Measurements from ENCODE around the gene TRIOBP.

Gene TRIOBP

DNA sequence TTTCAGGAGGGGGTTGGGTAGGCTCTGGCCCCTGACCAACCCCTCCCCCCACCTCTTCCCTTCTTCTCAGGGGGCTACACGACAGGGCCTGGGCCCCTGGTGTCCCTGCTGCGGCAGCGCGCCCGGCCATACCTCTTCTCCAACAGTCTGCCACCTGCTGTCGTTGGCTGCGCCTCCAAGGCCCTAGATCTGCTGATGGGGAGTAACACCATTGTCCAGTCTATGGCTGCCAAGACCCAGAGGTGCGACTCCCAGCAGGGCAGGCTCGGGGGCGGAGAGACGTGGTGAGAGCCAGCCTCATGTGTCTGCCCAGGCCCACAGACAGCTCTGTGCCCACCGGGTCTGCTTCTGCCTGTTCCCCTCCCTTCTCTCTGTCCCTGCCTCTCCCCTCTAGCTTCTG lies 118.7 kb downstream of the TRIOBP start:
- TF ChIP-seq, protein P1, sequence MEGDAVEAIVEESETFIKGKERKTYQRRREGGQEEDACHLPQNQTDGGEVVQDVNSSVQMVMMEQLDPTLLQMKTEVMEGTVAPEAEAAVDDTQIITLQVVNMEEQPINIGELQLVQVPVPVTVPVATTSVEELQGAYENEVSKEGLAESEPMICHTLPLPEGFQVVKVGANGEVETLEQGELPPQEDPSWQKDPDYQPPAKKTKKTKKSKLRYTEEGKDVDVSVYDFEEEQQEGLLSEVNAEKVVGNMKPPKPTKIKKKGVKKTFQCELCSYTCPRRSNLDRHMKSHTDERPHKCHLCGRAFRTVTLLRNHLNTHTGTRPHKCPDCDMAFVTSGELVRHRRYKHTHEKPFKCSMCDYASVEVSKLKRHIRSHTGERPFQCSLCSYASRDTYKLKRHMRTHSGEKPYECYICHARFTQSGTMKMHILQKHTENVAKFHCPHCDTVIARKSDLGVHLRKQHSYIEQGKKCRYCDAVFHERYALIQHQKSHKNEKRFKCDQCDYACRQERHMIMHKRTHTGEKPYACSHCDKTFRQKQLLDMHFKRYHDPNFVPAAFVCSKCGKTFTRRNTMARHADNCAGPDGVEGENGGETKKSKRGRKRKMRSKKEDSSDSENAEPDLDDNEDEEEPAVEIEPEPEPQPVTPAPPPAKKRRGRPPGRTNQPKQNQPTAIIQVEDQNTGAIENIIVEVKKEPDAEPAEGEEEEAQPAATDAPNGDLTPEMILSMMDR (conservative IDR thresholded peaks at IDR 0.05; ENCODE audit: low read depth), result no peak
- POLR2A ChIA-PET (ENCODE audit: low non-redundant PET), result no interaction called here
- CTCF ChIA-PET, result no interaction called here
- H3K27ac ChIP-seq, result no peak overlapping the region
- no peak for DNase-seq (ENCODE audit: low spot score)

DNA sequence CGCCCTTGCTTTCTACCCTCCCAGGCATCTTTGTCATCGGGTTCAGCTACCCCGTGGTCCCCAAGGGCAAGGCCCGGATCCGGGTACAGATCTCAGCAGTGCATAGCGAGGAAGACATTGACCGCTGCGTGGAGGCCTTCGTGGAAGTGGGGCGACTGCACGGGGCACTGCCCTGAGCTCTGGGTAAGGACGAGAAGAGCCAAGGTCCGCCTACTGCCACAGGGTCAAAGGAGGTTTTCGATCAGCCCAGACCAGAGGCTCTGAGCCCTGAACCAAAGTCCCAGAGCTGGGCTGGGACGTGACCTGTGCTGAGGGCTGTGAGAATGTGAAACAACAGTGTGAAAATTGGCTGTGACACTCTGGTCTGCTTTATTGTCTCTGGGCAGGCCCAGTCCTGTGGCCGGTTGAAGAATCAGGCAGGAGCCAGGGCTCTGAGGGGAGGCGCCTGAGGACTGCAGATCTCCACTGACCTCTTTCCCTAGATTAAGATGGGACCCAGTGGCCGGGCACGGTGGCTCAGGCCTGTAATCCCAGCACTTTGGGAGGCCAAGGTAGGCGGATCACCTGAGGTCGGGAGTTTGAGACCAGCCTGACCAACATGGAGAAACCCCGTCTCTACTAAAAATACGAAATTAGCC lies 119.8 kb downstream of the TRIOBP start:
- ChIA-PET POLR2A (ENCODE audit: low non-redundant PET) (no interaction called here), CTCF (interaction anchor here (0.5 to 2.4 kb wide), 8 partner anchors 25 to 152 kb away, joined by 3 to 14 read pairs (median 4); partner anchors contain the start of gene ANKRD54)
- DNase-seq (ENCODE audit: low spot score), result no peak
- peak overlapping the region; percentile 65 for H3K27ac ChIP-seq
- TF ChIP-seq, protein P1 (conservative IDR thresholded peaks at IDR 0.05; ENCODE audit: low read depth), result no peak

DNA sequence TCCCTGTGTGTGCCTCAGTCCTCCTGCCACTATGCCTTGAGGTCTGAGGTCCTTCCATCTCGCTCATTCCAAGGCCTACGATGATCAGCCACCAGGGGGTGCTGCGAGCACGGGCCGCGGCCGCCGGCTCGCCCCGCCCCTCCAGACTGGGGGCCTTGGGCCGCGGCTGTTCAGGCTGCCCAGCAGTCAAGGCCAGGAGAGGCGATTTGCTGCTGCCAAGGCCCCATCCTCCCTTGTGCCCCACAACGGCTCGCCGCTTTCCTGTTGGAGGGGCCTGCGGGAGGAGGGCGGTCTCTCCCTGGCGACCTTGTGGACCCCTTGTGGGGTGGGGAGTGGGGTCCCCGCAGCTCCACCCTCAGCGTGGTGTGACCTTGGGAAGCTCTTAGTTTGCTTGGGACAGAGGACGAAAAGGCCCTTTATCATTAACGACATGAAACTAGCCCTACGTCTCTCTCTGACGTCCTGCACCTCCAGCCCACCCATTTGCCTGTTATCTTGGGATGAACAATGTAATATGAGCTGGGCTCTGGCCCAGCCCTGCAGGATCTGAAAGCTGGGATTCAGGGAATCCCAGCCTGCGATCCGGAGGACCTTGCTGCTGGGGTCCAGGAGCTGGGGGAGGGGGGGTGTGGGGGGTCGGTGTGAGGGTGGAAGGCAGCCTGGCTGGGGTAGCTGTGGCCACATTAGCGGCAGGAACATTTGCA lies 121.0 kb downstream of the TRIOBP start:
- TF ChIP-seq, protein P1 (conservative IDR thresholded peaks at IDR 0.05; ENCODE audit: low read depth), result peak; percentile 94
- ChIA-PET CTCF (interaction anchor here (0.6 to 2.4 kb wide), 9 partner anchors 9 to 210 kb away, joined by 3 to 14 read pairs (median 4); partner anchors contain the start of gene ANKRD54), POLR2A (ENCODE audit: low non-redundant PET) (interaction anchor here (0.6 kb wide), 2 partner anchors 14 to 67 kb away, joined by 3 read pairs; no protein-coding TSS in a partner anchor)
- H3K27ac ChIP-seq, result peak overlapping the region; percentile 65
- peak; percentile 64 for DNase-seq (ENCODE audit: low spot score)

DNA sequence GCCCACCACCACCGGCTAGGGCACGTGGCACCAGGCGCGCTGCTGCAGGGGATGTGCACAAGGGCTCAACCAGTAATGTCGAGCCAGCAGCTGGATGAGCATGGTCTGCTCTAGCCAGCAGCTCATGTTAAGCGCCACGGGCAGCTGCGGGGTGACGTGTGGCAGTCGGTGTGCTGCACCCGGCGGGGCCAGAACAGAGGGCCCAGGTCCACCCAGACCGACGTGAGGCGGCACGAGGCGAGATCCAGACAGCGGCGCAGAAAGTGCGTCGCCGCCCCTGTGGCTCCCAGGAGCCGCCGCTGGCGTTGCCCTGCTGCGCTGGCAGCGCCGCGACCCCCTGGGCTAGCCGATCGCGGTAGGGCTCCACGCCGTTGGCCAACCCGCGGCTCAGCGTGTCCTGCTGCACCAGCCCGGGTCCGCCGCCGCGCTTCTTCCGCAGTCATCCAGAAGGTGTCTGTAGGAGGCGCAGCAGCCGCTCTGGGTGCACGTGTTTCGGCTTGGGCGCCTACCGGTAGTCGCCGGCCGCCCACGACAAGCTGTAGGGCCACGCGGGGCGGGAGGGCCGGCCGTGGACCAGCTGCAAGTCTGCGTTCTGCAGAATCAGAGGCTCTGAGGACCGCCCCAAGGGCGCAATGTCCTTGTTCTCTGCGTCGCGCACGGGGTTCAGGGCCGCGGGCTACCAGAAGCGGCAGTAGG lies 121.7 kb downstream of the TRIOBP start:
- ChIA-PET POLR2A (ENCODE audit: low non-redundant PET) (interaction anchor here (0.6 kb wide), 1 partner anchor 67 kb away, joined by 3 read pairs; no protein-coding TSS in a partner anchor), CTCF (interaction anchor here (0.6 to 2.4 kb wide), 6 partner anchors 27 to 223 kb away, joined by 3 to 14 read pairs (median 5); no protein-coding TSS in a partner anchor)
- H3K27ac ChIP-seq, result peak overlapping the region; percentile 65
- TF ChIP-seq, protein P1 (conservative IDR thresholded peaks at IDR 0.05; ENCODE audit: low read depth), result peak; percentile 36
- no peak for DNase-seq (ENCODE audit: low spot score)

DNA sequence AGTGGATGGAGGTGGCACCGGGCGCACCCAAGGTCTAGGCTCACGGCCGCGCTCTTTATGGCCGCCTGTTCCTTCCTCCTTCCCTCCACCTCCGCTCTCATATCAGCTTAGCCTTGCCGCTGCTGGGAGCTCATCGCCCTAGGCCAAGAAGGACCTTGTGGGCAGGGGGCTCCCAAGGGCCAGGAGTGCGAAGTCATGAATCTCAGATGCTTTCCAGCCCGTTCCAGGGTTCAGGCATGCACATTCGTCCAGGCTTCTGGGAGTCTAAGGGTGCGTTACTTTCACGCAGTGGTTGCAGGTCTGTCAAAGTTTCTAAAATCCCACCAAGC lies 122.2 kb downstream of the TRIOBP start:
- H3K27ac ChIP-seq, result no peak overlapping the region
- ChIA-PET POLR2A (ENCODE audit: low non-redundant PET) (no interaction called here), CTCF (interaction anchor here (0.6 to 2.4 kb wide), 3 partner anchors 26 to 146 kb away, joined by 4 to 14 read pairs (median 5); no protein-coding TSS in a partner anchor)
- no peak for DNase-seq (ENCODE audit: low spot score)
- TF ChIP-seq, protein P1 (conservative IDR thresholded peaks at IDR 0.05; ENCODE audit: low read depth), result no peak

DNA sequence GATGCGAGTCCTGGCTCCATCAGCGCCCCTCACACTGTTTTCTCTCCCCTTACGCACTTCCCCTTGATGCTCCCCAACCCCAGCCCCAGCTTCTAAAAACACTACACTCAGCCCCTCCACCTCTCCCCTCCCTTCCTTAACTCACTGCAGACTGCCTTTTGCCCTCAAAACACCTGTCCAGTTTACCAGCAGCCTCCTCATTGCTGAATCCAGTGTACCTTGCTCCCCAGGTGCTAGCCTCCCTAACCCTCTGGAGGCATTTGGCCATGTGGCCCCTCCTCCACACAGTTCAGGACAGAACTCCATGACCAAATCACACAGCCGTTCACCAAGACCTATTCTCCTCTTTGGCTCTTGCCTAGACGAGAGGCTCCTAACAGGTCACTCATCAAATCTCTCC lies 123.5 kb downstream of the TRIOBP start:
- CTCF ChIA-PET, result interaction anchor here (1.0 to 1.5 kb wide), 2 partner anchors 43 to 155 kb away, joined by 4 read pairs; no protein-coding TSS in a partner anchor
- no peak for DNase-seq (ENCODE audit: low spot score)
- TF ChIP-seq, protein P1 (conservative IDR thresholded peaks at IDR 0.05; ENCODE audit: low read depth), result no peak
- no peak overlapping the region for H3K27ac ChIP-seq
- POLR2A ChIA-PET (ENCODE audit: low non-redundant PET), result no interaction called here
